Embryonic facial prominence (tissue), 1 donor: Measurements from ENCODE around the gene AMN.
"Not testable (repeated sequence)": the region's sequence is repeated elsewhere in the genome, so short reads cannot be mapped to it uniquely, and the experiment has no call there.

Experiments
- DNase-seq: peaks from one replicate; pipeline ENCODE4 v3.0.0-alpha.2; 2016; ENCODE audit errors: extremely low spot score

Gene AMN

GRCh38 chr14:102911991-102912761, 10.3 kb upstream of the AMN start:
- DNase-seq, result no peak

GRCh38 chr14:102913341-102914211, 8.9 kb upstream of the AMN start:
- no peak for DNase-seq

- DNase-seq, result no peak
These were observed 7.8 kb upstream of the AMN start for GRCh38 chr14:102914474-102915291.

DNA sequence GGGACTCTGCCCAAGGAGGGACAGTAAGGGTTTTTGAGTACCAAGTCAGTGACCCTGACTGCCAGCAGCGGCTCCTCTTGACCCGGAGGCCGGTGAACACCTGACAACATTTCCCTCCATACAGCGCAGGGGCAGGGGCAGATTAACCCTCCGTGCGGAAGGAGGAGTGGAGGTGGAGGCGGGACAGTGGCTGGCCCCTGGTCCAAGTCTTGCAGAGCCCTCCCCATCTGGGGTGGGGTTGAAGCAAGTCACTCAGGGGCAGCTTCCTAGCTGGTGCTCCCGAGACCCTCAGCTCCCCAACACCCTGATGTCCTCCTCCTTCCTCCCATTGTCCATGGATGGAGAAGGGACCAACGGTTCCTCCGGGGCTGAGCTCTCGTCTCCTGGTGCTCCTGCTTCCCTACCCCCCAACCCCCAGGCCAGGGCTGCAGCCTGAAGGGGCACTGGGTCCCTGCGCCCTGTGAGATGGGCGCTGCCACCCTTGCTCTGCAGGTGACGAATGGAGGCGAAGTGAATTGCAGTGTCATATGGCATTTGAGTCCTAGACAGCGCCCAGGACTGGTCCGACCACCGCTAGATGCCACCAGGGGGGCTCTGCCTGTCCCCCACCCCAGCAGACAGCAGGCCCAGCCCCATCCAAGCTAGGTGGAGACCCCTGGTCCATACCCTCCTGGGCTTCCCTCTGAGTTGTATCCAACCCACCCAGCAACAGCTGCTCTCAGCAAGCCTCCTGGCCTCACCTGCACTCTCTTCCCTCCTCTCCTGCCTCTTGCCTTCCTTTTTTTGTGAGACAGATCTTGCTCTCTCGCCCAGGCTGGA, 7.0 kb upstream of the AMN start:
- no peak for DNase-seq

DNA sequence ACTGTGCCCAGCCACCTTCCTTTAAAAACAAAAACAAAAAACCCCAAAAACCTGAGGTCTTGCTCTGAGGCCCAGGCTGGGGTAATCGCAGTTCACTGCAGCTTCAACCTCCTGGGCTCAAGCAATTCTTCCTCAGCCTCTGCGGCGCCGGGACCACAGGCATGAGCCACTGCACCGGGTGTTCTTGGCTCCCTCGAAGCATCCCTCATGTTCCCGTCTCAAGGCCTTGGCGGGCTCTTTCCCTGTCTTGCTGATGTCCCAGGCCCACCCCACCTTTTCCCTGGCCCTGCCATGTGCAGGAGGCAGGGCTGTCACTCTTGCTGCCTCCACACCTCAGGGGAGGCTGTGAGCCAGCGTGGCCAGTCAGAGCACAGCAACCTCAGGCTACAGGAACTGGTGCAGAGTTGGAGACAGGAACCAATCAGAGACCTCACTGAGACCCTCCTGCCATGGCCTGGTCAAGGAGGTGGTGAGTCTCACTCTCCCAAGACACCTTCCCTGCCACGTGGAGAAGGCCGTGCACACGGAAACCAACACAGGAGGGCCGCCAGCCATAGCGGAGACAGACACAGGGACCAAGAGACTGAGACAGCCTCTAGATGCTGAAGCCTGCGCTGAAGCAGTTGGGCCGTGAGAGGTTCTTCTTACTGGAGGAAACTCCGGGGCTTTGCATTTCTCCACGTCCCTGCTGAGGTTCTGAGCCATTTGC, 6.0 kb upstream of the AMN start:
- DNase-seq, result no peak

- DNase-seq, result no peak
These were observed 5.4 kb upstream of the AMN start for GRCh38 chr14:102917056-102917385.

DNA sequence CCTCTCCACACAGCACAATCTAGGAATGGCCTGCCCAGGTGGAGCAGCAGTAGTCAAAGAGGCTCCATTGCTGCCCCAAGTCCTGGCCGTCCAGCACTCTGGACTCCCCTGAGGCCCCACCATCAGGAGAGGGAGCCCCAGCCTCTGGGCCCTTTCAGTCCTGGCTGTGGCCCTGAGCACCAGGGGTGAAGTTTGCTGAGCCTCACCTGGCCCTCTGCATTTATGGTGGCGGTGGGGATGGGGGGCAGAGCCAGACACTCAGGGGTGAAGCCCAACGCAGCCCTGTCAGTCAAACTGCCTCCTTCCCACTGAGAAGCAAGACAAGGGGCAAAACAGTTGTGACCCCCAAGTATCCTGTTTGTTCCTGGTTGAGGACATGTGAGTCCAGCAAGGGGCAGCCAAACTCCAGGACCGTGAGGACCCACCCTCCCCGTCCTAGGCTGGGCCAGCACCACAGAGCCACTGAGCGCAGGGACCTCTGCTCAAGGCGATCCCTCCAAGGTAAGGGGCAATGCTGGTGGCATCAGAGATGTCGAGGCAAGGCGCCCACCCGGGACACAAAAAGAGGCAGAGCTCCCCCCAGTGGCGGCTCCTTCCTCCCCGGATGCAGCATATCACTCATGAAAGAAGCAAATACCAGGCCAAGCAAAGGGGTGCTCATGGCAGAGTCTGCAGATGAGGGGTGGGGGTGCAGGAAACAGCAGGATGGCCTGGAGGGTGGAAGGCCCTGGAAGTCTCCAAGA, 4.8 kb upstream of the AMN start:
- DNase-seq, result no peak

DNA sequence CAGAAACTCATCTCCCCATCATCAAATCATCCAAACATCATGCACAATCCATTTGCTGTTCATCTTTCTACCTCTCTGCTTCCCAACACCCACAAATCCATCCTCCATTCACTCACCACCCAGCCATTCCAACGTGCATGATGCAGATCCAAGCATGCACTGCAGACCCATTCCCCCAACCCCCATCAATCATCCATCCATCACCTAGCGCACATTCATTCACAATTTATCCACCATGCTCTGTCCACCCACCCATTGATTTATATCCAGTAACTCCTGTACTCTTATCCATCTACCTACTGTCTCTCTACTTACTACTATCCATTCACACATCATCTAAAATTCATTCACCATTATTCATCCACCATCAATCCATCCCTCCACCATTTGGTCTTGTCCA, 4.0 kb upstream of the AMN start:
- DNase-seq, result no peak

DNA sequence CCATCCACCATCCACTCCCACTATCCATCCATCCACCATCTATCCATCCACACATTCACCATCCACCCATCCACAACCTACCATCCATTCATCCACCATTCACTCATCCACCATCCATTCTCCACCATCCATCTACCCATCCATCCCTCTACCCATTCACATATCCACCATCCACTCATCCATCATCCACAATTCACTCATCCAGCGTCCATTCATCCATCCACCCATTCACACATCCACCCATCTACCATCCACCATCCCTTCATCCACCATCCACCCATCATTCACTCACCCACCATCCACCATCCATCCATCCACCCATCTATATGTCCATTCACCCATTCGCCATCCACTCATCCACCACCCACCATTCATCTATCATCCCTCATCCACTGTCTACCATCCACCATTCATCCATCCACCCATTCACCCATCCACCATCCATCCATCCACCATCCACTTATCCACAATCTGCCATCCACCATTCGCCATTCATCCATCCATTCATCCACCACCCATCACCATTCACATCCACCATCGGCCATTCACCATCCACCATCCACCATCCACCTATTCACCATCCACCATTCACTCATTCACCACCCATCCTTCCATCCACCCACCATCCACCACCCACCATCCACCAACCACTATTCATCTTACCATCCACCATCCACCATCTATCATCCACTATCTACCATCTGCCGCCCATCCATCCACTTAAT, 2.0 kb upstream of the AMN start:
- DNase-seq, result no peak

GRCh38 chr14:102920998-102921304, 1.5 kb upstream of the AMN start:
- no peak for DNase-seq

- no peak for DNase-seq
These were observed 900 bp downstream of the AMN start for GRCh38 chr14:102923201-102923924.

- DNase-seq, result no peak
These were observed 1.5 kb downstream of the AMN start for GRCh38 chr14:102923925-102924486.

DNA sequence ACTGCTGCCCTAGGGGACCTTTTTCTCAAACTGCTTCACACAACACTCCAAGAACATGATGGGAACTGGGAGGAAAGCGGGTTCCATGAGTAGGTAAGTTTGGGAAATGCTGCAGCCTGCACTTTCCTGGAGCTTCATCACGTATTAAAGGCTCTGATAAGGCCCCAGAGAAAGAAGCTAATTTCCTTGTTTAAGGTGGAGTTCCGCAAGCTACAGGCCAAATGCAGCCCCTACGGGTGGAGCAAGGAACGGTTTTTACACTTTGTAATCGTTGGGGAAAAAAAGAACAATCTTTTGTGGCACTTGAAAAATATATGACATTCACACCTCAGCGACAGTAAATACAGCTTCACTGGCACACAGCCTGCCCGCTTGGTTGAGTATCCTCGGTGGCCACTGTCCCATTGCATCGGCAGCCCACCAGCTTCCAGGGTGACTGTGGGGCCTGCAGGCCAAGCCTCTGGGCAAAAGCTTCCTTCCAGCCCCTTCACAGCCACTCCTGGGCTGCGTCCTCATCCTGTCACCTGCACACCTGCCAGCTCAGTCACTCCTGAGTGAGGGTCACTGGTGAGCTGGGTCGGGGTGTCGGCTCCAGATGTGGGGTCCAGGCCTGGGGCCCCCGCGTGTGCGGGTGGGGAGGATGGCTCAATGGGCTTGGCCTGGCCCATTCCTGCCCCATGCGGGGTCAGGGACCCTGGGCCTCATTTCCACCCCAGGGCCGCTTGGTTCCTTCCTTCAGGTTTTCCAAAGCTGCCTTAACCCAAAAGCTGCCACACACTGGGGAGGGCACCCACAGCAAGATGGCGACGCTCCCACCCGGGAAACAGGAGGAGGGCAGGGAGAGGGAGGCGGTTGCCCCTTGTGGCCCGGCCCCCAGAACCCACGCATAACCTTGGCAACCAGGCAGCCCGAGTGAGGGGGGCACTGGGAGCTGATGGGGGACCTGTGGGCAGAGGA, 2.4 kb downstream of the AMN start:
- DNase-seq, result no peak

DNA sequence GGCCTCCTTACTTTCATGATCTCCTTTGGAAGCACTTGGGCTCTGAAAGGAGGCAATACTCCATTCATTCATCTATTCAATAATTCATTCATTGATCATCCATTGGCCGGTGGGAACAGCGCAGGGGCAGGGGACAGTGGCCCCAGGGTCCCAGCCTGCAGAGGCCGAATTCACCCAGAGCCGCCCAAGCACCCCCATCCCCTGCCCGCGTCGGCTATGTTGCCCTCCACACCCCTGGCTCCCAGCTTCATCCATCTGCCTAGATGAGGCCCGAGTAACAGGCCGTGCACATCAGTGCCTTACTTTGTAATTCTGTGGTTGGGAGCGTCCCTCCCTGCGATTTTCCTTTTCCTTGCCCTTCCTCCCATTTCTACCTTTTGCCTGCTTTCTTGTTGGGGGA, 3.2 kb downstream of the AMN start:
- DNase-seq, result no peak

GRCh38 chr14:102926104-102926503, 3.6 kb downstream of the AMN start:
- no peak for DNase-seq

GRCh38 chr14:102926840-102927239, 4.4 kb downstream of the AMN start:
- DNase-seq, result not testable (repeated sequence)

DNA sequence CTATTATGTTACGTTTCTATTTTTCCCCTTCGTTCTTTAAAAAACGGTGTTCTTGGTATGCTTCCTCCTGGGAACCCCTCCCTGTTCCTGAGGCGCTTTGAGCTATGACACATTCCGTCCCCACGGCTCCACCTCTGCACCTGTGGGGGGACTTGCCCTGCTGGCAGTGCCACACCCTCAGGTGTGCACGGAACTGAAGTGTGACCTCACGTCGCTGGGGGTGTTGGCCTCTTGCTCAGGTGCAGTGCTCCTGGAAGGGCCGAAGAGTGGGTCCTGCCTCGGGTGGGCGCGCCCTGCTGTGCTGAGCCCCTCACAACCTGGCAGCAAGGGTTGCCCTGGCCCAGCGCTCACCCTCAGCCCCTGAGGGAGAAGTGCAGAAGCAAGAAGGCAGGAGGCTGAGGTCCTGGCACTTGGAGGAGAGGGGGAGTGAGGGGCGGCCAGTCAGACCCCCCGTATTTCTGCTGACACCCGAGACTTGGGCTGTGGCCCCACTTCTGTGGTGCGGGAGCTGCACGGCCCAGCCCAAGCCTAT, 4.9 kb downstream of the AMN start:
- no peak for DNase-seq
